ENCODE data around the gene LSM4. TPM values are rescaled to one million over a fixed set of nuclear protein-coding genes. Genes with fewer than 3 reads are reported as not detected.

The LSM4 gene
- total and polyA plus RNA-seq, 2 of the 4 experiments (the other 2 are of a cell fraction) = 44.8 to 118 TPM

DNA sequence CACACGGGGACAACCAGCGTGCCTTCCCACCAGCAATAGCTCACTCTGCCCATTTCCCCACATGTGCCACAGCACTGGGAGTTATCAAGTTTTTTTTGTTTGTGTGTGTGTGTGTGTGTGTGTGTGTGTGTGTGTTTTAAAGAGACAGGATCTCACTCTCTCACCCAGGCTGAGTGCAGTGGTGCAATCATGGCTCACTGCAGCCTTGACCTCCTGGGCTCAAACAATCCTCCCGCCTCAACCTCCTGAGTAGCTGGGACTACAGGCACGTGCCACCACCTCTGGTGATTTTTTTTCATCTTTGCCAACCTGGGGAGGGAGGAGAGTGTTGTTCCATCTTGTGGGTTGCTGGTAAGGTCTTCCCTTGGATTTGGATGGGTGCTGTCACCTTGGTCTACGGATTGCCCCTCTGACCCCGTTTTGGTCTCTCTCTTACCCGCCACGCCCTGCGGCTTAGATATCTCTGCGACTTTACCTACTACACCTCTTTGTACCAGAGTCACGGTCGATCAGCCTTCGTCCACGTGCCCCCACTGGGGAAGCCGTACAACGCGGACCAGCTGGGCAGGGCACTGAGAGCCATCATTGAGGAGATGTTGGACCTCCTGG lies 40.2 kb upstream of the LSM4 start:
- no peak for ATAC-seq (ENCODE audit: low read depth)
- no peak overlapping the region for H3K9ac ChIP-seq (ENCODE audit: low read depth, low read length)
- peak overlapping the region; percentile 99 for H2BK5ac ChIP-seq (ENCODE audit: low read depth, low read length, poor library complexity, severe bottlenecking)
- no peaks in the 10 kb centered on the region for H4K20me1 ChIP-seq (ENCODE audit: insufficient read depth, low read length)
- intact Hi-C loops (cut with micrococcal nuclease) (no loop called here), in situ Hi-C loops (cut with MboI; ENCODE audit: low sequenced_read_pairs) (no loop called here), dilution Hi-C loops (cut with HindIII; ENCODE audit: low sequenced_read_pairs, unreplicated experiment) (no loop called here)
- peak overlapping the region; percentile 91; the same call in 2 of the 3 replicates for H2BK15ac ChIP-seq (ENCODE audit: low read depth, low read length)
- 100% methylated on average over 2 of the region's 17 CpGs; no CpG with 5 or more reads in 1 of the 2 experiments for whole genome bisulfite sequencing, 2 experiments (ENCODE audit: extremely low coverage in 2 of 2, insufficient read length in 1 of 2)
- no peak overlapping the region for H3K56ac ChIP-seq (ENCODE audit: extremely low read depth, insufficient read depth, low read length)
- no peak overlapping the region for H3K4me3 ChIP-seq (ENCODE audit: insufficient read depth, low read depth, low read length)
- CTCF ChIA-PET = no interaction called here
- peak overlapping the region; percentile 96; the same call in 1 of the 2 replicates for H3K27ac ChIP-seq (ENCODE audit: insufficient read depth, low read length)
- H3K4me1 ChIP-seq (ENCODE audit: control insufficient read depth, insufficient read depth, low read length) = peaks cover 10% of the 10 kb centered on the region
- peak overlapping the region; percentile 49 for H3K14ac ChIP-seq (replicated peaks; ENCODE audit: low read depth, low read length)
- peak overlapping the region; percentile 63; the same call in 1 of the 2 replicates for H3K23ac ChIP-seq (ENCODE audit: low read depth, low read length)
- H3K4ac ChIP-seq (ENCODE audit: low read depth, low read length) = peak overlapping the region; percentile 100
- no peak for DNase-seq
- H2AK9ac ChIP-seq (replicated peaks; ENCODE audit: low read depth, low read length, poor library complexity) = peak overlapping the region; percentile 13
- peak overlapping the region; percentile 8 for H2AFZ ChIP-seq (replicated peaks; ENCODE audit: low read length, poor library complexity)
- BruUV-seq (replicated peaks) = no TSS peak
- peak overlapping the region; percentile 42 for H3K18ac ChIP-seq (ENCODE audit: low read depth, low read length)
- peak overlapping the region; percentile 100 for H2BK120ac ChIP-seq (ENCODE audit: low read depth, low read length)
- peaks cover 9% of the 10 kb centered on the region for H3K9me1 ChIP-seq (ENCODE audit: insufficient read depth, low read length)
- POLR2A ChIA-PET (ENCODE audit: unreplicated experiment) = interaction anchor here (0.5 kb wide), 1 partner anchor 23 kb away, joined by 3 read pairs; the partner anchor contains the start of gene GDF15
- peak overlapping the region; percentile 100 for H4K91ac ChIP-seq (ENCODE audit: insufficient read depth, low read depth, low read length)
- peak overlapping the region; percentile 90 to 97; a peak in 3 of 4 replicates for H4K8ac ChIP-seq (ENCODE audit: low read depth in 2 of 2, low read length in 2 of 2)
- H4K5ac ChIP-seq (ENCODE audit: low read depth, low read length) = peak overlapping the region; percentile 4; the same call in 1 of the 2 replicates
- peak overlapping the region; percentile 98 for H2BK20ac ChIP-seq (ENCODE audit: low read depth, low read length)
- peaks cover 22% of the 10 kb centered on the region for H3K36me3 ChIP-seq (ENCODE audit: control insufficient read depth, insufficient read depth, low read length)
- H3K4me2 ChIP-seq (ENCODE audit: low read depth, low read length) = no peak overlapping the region
- H3K27me3 ChIP-seq (ENCODE audit: control insufficient read depth, insufficient read depth, low read length) = no peaks in the 10 kb centered on the region
- peak overlapping the region; percentile 82; the same call in 1 of the 2 replicates for H2AK5ac ChIP-seq (ENCODE audit: low read depth, low read length)
- H3K9me3 ChIP-seq (ENCODE audit: control insufficient read depth, insufficient read depth, low read length) = no peaks in the 10 kb centered on the region
- H3K79me1 ChIP-seq (ENCODE audit: low read depth in 1 of 2, low read length in 2 of 2) = peaks cover 0 to 28% of the 10 kb centered on the region in 2 experiments; a peak in 2 of 4 replicates
- TF ChIP-seq POLR2A (IDR thresholded peaks at IDR 0.05; ENCODE audit: low read depth, low read length) (no peak), SMC3 (IDR thresholded peaks at IDR 0.05; ENCODE audit: low read depth, low read length) (no peak), RAD21 (IDR thresholded peaks at IDR 0.05; ENCODE audit: low read length) (no peak), CTCF (conservative IDR thresholded peaks at IDR 0.05; ENCODE audit: low read depth, low read length) (no peak), RFX5 (IDR thresholded peaks at IDR 0.05; ENCODE audit: low read depth, low read length) (no peak), RCOR1 (IDR thresholded peaks at IDR 0.05; ENCODE audit: insufficient replicate concordance, low read length) (no peak), BHLHE40 (IDR thresholded peaks at IDR 0.05; ENCODE audit: low read depth, low read length) (no peak), NFE2L2 (IDR thresholded peaks at IDR 0.05; ENCODE audit: low read depth, low read length) (no peak), MXI1 (IDR thresholded peaks at IDR 0.05; ENCODE audit: borderline replicate concordance, low read depth, low read length) (no peak), CHD1 (IDR thresholded peaks at IDR 0.05; ENCODE audit: low read depth, low read length) (no peak), MAFK (IDR thresholded peaks at IDR 0.05; ENCODE audit: low read depth, low read length) (no peak), MAZ (IDR thresholded peaks at IDR 0.05; ENCODE audit: borderline replicate concordance, low read depth, low read length) (no peak), CEBPB (IDR thresholded peaks at IDR 0.05; ENCODE audit: low read depth, low read length) (no peak)
- TF ChIP-seq, protein P1, sequence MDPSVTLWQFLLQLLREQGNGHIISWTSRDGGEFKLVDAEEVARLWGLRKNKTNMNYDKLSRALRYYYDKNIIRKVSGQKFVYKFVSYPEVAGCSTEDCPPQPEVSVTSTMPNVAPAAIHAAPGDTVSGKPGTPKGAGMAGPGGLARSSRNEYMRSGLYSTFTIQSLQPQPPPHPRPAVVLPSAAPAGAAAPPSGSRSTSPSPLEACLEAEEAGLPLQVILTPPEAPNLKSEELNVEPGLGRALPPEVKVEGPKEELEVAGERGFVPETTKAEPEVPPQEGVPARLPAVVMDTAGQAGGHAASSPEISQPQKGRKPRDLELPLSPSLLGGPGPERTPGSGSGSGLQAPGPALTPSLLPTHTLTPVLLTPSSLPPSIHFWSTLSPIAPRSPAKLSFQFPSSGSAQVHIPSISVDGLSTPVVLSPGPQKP (IDR thresholded peaks at IDR 0.05; ENCODE audit: borderline replicate concordance, low read depth, low read length) = no peak
- TF ChIP-seq, protein P2, sequence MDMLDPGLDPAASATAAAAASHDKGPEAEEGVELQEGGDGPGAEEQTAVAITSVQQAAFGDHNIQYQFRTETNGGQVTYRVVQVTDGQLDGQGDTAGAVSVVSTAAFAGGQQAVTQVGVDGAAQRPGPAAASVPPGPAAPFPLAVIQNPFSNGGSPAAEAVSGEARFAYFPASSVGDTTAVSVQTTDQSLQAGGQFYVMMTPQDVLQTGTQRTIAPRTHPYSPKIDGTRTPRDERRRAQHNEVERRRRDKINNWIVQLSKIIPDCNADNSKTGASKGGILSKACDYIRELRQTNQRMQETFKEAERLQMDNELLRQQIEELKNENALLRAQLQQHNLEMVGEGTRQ (IDR thresholded peaks at IDR 0.05; ENCODE audit: low read depth, low read length) = no peak

Measured in IMR-90 (cell line).